ENCODE results near the gene TMC4.

GRCh38 chr19:54153731-54154326 lies 19.1 kb downstream of the TMC4 start:
- TF ChIP-seq, protein P1, sequence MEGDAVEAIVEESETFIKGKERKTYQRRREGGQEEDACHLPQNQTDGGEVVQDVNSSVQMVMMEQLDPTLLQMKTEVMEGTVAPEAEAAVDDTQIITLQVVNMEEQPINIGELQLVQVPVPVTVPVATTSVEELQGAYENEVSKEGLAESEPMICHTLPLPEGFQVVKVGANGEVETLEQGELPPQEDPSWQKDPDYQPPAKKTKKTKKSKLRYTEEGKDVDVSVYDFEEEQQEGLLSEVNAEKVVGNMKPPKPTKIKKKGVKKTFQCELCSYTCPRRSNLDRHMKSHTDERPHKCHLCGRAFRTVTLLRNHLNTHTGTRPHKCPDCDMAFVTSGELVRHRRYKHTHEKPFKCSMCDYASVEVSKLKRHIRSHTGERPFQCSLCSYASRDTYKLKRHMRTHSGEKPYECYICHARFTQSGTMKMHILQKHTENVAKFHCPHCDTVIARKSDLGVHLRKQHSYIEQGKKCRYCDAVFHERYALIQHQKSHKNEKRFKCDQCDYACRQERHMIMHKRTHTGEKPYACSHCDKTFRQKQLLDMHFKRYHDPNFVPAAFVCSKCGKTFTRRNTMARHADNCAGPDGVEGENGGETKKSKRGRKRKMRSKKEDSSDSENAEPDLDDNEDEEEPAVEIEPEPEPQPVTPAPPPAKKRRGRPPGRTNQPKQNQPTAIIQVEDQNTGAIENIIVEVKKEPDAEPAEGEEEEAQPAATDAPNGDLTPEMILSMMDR (IDR thresholded peaks at IDR 0.05) = no peak
- TF ChIP-seq EP300 (IDR thresholded peaks at IDR 0.05; ENCODE audit: borderline replicate concordance in 1 of 2, low read depth in 1 of 2, low read length in 1 of 2) = no peak
- no peak for TF ChIP-seq REST (IDR thresholded peaks at IDR 0.05; ENCODE audit: low read depth, low read length)
- no peak for TF ChIP-seq POLR2AphosphoS5 (IDR thresholded peaks at IDR 0.05; ENCODE audit: low read depth, low read length)
- TF ChIP-seq CHD2 (IDR thresholded peaks at IDR 0.05; ENCODE audit: low read length, partially characterized antibody) = no peak
- no peak for TF ChIP-seq RAD21 (IDR thresholded peaks at IDR 0.05; ENCODE audit: low read length)
- TF ChIP-seq, protein P2, sequence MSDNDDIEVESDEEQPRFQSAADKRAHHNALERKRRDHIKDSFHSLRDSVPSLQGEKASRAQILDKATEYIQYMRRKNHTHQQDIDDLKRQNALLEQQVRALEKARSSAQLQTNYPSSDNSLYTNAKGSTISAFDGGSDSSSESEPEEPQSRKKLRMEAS (IDR thresholded peaks at IDR 0.05; ENCODE audit: low read depth) = no peak
- no peak for TF ChIP-seq RFX5 (IDR thresholded peaks at IDR 0.05; ENCODE audit: low read length)
- no peak for TF ChIP-seq EZH2phosphoT487 (IDR thresholded peaks at IDR 0.05; ENCODE audit: borderline replicate concordance, low read depth)
- TF ChIP-seq MXI1 (IDR thresholded peaks at IDR 0.05; ENCODE audit: low read depth, low read length) = no peak
- no peak for TF ChIP-seq PBX3 (IDR thresholded peaks at IDR 0.05)
- no peak for TF ChIP-seq TAF1 (IDR thresholded peaks at IDR 0.05; ENCODE audit: borderline replicate concordance, low read depth, low read length)
- TF ChIP-seq YY1 (IDR thresholded peaks at IDR 0.05; ENCODE audit: low read depth) = no peak
- TF ChIP-seq JUND (IDR thresholded peaks at IDR 0.05) = no peak

Measured in SK-N-SH (cell line).